ENCODE measurements around the gene PIGB.
"Not testable (repeated sequence)": the region's sequence is repeated elsewhere in the genome, so short reads cannot be mapped to it uniquely, and the experiment has no call there.

Gene PIGB

DNA sequence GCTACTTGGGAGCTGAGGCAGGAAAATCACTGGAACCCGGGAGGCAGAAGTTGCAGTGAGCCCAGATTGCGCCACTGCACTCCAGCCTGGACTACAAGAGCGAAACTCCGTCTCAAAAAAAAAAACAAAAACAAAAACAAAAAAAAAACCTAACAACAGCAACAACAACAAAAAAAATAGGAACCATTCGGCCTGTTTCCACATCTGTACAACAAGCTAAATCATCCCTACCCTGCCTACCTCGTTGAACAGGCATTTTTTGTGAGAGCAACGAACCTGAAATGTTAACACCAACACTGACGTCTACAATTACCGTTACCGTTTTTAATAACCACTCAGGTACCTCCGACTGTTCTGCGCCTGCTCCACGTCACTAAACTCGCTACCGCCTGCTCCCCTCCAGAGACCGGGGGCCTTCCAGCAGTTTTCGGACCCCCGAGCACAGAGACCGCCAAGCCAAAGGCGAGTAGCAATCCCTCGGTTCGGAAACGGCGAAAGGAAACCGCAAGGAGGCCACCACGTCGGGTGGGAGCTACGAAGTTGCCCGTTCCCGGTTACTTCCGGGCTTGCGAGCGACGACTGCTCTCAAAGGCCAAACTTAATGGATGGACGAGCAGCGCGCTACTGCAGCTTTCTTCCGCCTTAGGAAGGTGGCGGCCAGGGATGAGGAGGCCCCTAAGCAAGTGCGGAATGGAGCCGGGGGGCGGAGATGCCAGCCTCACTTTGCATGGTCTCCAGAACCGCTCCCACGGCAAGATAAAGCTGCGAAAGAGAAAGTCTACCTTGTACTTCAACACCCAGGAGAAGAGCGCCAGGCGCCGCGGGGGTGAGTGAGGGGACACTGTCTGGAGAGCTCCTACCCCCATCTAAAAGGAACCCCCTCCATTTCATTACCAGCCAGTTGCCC is at the start of gene PIGB, which contains the start of gene PIGBOS1:
Gene PIGB (plus strand): TSS at position 635 of the 907 bp plus-strand sequence. CDS start 29 bp downstream, at position 664.
Gene PIGBOS1 (minus strand): TSS at position 536 of the 907 bp plus-strand sequence. CDS start 1,331 bp downstream, outside the sequence.
- peak; percentile 67 for DNase-seq

DNA sequence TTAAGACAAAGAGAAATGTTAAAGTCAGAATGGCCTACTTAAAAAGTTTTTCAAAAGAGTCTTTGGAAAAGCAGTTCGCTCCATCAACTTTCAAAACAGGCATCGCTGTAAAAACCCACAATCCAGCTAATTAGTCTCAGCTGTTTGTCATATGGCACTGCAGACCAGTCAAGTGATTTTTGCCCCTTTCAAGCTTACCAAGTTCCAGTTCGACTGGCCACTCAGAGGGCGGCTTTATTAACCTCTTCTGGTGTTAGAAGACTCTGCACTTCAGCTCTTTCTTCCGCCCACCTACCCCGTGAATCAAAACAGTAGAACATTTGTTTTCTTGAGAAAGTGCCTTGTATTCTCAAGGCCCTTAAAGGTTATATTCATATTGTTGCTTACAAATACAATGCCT is 48.7 kb upstream of the PIGB start:
- no peak for DNase-seq

DNA sequence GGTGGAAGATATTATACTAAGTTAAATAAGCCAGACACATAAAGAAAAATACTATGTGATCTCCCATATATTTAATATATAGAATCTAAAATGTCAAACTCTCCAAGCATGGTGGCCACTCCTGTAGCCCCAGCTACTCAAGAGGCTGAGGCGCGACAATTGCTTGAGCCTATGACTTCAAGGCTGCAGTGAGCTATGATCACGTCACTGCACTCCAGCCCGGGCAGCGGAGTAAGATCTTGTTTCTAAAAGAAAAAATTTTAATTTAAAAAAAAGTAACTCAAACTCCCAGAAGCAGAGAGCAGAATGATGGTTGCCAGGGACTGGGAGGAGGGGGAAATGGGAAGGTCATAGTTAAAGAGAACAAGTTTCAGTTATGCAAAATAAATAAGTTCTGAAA is 42.7 kb upstream of the PIGB start:
- DNase-seq, result no peak

DNA sequence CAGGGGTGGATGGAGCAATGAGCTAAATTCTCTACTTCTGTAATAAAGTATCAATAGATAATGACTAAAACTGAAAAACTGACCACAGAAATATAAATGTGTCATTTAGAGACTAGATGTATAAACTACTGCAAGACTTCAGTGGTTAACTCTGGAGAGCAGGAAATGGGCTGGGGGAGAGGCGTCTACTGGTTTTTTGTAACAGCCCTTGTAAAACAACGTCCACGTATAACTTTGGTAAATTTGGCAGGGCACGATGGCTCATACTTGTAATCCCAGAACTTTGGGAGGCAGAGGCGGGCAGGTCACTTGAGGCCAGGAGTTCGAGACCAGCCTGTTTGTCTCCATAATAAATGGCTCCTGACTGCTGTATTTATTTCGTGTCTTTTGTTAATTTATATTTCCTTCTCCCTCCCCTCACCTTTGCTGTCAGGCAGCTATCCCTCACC is 41.9 kb upstream of the PIGB start:
- DNase-seq, result no peak

DNA sequence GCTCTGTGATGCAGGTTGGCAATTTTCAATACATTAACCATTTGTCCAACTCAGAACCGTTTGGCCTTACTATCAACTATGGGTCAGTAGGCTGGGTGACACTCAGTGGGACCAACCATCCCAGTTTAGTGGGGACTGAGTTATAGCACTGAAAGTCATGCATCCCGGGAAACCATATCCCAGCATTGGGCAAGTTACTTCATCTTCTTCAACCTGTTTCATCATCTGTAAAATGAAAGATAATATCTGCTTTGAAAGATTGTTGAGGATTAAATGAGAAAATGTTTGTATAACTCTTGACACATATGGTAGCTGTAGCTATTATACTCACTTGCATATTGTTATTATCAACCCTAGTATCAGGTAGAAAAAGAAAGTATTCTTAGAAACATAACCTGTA is 41.3 kb upstream of the PIGB start:
- DNase-seq, result no peak

DNA sequence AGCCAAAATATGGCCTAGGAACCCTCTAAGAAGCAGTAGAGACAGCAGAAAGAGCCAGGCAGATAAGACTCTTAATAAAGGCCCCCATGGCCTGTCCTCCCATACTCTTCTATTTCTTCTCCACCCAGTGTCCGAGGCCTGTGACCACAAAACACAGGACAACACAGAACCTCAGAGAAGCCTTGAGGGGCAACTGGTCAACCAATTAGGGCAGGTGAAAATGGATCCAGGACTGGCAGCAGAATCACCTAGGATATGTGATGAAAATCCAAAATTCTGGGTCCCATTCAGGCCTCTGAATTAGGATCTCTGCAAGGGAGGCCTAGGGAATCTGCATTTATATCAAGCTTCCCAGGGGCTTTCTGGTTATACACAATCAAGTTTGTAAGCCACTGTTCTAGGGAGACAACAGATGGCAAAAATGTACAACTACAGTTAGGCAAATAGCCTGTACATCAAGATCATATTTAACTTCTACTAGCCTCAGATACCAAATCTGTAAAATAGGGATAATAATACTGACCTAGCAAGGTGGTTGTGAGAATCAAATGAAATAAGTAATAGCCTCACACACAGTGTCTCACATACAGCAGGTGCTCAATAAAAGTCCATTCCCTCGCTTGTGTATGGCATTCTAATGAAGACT is 39.8 kb upstream of the PIGB start:
- no peak for DNase-seq

DNA sequence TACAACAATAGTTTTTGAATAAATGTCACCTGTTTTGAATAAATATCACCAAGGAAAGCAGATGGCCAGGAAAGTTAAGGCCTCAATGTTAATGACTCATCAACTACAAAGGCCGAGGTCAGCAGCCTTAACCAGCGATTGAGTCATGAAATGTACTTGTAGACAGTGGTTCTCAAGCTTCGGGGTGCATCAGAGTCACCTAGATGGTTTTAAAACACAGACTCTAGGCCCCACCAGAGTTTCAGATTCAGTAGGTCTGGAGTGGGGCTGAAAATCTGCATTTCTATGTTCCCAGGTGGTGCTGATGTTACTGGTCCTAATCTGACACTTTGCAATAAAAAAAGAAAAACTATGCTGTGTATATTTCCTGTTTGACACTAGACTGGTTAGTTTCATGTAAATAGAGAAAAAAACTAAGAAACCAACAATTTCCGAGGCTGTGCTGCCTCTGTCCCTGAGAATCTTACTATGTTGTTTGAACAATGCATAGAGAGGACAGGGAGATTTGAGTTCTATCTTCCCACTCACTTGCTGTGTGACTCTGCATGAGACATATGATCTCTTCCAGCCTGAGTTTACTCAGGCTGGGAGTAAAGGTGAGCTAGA is 39.2 kb upstream of the PIGB start:
- DNase-seq, result no peak

DNA sequence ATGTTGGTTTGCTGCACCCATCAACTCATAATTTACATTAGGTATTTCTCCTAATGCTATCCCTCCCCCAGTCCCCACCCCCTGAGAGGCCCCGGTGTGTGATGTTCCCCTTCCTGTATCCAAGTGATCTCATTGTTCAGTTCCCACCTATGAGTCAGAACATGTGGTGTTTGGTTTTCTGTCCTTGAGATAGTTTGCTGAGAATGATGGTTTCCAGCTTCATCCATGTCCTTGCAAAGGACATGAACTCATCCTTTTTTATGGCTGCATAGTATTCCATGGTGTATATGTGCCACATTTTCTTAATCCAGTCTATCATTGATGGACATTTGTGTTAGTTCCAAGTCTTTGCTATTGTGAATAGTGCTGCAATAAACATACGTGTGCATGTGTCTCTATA is 38.4 kb upstream of the PIGB start:
- DNase-seq, result not testable (repeated sequence)

DNA sequence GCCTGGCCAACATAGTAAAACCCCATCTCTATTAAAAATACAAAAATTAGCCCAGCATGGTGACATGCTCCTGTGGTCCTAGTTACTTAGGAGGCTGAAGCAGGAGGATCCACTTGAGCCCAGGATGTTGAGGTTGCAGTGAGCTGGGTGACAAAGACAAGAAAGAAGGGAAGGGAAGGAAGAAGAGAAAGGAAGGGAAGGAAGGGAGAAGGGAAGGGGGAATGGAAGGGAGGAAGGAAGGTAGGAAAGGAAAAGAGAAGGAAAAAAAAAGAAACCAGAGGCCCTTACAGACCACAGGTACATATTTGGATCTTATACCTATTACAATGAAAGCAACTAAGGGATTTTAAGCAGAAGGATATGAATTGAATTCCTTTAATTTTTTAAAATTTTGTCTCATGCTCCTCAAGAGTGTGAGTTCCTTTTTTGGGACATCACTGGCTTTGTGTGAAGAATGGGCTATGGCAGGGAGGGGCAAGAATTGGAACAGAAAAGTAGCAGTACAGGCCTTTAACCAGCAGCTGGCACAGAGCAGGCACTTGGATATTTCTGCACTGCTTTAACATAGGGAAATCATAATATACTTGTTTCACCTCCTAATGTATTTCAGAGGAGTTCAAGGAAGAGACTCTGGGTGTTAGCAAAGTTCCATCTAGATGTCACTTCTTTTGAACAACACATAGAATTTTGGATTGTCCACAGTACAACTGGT is 37.3 kb upstream of the PIGB start:
- DNase-seq, result no peak

DNA sequence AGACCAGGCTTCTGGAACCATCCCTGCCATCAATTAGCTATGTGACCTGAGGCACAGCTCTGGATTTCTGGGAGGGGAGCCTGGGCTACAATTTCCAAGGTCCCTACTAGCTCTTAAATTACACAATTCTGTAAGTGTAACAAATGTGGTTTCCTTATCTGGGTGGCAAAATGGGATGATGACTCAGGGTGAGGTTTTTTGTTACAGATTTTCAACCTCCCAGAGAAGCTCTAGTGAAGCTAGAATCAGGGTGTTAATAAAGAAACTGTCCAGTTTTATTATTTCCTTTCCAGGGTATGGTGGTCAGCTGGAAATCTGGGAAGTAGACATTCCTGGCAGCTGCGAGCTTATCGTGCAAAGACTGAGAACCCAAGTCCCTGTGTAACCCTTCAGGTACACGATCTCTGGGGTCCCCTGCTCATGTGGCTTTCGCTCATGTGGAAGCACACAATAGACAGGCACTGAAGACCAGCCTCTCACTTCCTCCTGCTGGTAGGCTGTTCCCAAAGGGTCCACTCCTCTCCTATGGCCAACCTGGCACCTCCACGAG is 36.7 kb upstream of the PIGB start:
- DNase-seq, result no peak

DNA sequence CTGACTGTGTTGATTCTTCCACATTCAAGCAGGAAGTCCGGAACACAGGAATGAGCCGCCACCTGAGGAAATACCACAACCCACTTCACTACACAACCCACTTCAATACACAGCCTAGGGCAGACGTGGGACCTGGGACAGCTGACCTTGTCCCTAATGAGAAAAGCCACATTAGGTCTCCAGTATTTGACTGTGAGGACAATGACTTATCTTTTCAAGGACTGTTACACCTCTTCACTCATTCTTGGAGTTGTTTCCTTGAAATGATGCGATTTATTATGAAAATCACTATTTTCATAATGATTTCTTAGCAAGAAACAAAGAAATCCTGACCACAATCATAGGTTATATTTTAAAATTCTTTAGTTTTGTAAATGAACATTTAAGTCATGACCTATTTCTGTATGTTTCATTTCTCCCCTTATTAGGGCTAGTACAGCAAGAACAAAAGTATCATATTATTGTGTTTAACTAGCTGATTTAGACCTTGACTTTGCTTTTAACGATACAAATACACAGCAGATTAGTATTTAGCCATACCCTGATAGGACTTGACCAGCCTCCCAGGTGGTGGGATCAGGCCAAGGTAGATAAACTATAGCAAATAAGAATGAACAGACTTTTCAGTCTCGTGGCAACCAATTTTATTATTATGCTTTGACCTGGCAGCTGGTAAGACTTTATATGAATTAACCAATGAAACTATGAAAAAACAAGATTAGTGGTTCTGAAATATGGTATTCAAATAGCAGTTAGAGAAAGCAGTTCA is 35.5 kb upstream of the PIGB start:
- DNase-seq, result no peak

DNA sequence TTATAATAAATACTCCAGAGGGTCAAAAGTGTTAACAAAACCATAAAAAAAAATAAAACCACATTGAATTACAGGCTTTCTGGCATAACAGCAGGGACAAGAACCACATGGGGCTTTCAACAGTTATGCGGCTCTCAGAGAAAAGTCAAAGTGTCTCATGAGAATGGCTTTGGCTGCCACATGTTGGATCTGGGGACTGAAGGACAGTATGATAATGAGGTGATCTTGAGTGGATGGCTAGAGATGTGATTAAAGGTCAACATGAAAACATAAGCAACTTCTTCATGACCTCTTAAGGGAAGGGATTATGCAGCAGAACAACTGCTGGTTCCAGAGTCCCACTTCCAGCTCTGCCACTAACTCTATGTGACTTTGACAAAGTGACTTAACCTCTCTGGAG is 34.6 kb upstream of the PIGB start:
- DNase-seq, result no peak

DNA sequence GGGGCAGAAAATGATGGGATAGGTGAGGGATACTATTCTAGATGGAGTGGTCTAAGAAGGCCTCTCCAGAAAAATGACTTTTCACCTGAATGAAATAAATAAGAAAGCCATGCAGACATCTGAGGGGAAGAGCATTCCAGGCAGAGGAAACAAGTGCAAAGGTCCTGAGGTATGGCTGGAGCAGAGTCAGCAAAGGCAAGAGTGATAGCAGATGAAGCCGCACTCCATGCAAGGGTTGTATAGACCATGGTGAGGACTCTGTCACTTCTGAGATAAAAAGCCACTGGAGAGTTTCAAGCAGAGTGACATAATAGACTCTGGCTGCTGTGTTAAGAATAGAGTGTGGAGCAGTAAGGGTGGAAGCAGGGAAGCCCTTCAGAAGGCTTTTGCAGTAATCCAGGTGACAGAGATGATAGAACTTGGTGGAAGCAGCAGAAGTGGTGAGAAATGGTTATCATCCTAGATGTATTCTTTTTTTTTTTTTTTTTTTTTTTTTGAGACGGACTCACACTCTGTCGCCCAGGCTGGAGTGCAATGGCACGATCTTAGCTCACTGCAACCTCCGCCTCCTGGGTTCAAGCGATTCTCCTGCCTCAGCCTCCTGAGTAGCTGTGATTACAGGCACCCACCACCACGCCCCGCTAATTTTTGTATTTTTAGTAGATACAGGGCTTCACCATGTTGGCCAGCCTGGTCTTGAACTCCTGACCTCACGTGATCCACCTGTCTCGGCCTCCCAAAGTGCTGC is 32.4 kb upstream of the PIGB start:
- not testable (repeated sequence) for DNase-seq

DNA sequence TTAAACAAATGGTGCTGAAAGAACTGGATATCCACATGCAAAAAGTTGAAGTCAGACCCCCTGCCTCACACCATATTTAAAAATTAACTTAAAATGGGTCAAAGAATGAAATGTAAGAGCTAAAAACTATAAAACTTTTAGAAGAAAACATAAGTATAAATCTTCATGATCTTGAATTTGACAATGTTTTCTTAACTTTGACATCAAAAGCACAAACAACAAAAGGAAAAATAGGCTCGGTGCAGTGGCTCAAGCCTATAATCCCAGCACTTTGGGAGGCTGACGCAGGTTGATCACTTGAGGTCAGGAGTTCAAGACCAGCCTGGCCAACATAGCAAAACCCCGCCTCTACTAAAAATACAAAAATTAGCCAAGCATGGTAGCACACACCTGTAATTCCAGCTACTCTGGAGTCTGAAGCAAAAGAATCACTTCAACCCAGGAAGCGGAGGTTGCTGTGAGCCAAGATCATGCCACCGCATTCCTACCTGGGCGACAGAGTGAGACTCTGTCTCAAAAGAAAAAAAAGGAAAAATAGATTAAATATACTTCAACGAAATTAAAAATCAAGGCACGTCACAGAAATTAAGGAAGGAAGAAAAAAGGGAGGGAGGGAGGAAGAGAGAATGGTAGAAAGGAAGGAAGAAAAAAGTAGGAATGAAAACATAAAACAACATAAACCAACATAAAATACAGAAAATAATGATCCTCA is 30.9 kb upstream of the PIGB start:
- DNase-seq, result no peak

DNA sequence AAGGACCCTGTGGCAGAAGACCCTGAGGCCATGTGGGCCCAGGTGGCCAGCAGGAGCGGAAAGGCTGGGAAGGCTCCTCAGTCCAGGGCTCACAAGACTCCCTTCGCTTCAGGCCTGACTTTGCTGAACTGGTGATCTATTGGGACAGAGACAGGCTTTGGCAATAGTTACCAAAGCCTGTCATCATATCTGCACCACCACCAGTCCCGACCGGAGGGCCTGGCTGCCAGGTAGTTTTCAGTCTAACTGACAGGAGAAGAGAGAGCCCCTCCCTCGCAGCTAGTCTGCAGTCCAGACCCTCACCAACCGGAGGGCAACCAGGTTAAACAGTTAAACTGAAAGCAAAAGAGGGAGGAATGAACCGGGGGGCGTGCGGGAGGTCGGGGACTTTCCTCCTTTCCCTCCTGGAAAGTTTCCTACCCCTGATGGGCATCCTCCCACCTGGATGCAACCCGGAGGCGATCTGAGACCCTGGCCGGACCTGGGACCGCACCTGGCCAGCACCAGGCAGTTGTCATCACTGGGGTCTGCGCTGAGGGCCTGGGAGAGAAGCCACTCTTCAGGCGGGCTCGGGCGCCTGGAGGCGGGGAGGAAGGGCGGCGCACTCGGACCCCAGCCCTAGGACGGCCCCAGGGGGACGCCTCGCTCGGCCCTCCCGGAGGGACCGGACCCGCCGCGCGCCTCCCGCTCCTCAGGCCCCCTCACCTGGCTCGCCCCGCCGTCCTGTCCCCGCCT is 29.8 kb upstream of the PIGB start:
- peak; percentile 37 for DNase-seq

DNA sequence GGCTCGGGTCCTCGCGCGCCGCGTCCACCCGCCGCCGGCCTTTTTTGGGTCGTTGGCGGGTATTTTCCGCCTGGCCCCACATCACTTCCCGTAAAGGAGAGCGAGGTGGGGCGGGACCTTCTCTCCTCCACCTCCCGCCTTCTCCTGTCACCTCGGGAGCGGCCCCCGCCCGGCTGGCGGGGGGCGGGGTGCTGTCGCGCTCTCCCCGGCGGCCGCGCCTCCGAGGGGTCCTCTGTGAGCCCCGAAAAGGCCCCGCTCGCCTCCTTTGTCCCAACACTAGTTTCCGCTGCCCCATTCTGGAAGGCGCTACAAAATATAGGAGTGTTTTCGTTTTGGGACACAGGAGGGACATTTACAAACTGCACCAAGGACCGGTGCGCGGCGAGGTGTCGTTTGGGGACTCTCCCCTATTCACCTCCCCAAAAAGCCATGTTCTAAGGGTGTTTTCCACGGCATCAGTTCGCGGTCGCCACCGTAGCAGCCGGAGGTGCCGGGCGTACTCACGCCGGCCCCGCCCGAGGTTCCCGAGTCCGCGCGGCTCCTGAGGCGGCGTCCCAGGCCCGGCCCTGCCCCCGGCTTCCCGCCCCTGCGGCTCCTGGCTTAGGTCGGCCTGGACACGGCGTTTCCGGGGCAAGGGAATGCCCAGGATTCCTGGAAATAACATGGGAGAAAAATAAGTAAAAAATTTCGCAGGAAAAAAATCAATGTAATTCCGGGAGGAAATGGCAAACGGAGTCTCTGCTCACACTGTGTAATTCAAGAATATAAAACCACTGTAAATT is 29.1 kb upstream of the PIGB start, which contains the start of gene RAB27A:
Gene RAB27A (minus strand): TSS at position 68 of the 782 bp plus-strand sequence. CDS start 54,879 bp downstream, outside the sequence.
- peak; percentile 74 for DNase-seq

DNA sequence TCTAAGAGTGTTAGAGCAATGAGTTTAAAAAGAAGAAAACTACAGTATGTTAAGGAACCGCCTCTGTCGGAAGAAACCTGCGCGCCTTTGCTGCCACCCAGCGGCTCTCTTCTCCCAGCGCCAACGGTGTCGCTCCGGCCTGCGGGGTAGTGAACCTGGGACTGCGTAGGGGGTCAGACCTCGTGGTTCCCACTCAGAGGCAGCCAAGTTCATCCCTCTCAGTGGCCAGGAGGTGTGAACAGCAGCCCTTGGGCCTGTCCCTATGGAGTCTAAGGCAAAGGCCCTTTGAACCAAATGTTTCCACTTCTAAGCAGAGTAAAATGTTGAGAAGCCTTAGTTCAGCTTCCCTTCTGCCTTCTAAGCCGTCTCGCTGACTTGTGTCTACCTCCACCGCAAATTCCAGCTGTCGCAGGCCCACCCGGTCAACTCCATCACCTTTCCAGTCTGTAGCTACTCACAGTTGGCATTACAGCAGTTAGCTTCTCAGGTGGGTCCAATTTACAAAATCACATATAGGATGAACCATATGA is 28.4 kb upstream of the PIGB start:
- peak; percentile 84 for DNase-seq

DNA sequence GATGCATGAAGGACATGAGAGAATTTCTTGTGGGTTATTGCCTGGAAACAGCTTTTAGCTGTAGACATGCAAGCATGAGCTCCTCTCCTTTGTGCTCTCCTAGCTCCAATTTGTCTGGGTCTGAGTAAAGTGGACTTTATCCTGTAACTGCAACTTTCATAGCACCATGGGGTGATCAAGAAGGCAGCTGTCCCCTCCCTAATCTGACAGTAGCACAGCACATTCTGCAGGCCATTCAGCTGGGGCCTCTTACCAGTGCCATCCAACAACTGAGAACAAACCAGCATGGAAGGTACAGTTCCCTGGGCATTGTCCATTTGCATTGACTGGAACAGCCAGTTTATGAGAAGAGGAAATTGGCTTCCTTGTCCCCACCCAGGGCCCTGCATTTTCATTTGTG is 21.7 kb upstream of the PIGB start:
- DNase-seq, result no peak

Data from stimulated activated CD4-positive, alpha-beta T cell treated with anti-CD3 and anti-CD28 coated beads, Interleukin-12 subunit alpha, Interleukin-12 subunit beta, amount 100 ng/mL, for 4 hours (primary cell).